K562 (cell line): Measurements from ENCODE around the gene PLCD1. TPM values are rescaled to one million over a fixed set of nuclear protein-coding genes. Genes with fewer than 3 reads are reported as not detected.

Experiments used
- E2F3 ChIP-seq: fragments of 250-450 bp; sonication (Bioruptor Pico); IDR thresholded peaks from 2 replicates; pipeline ENCODE4 v1.4.0; 2020; ENCODE audit warnings: mild to moderate bottlenecking
- EHMT2 ChIP-seq: fragments of 450-650 bp; IDR thresholded peaks from 2 replicates; pipeline ENCODE4 v1.6.1; 2018; ENCODE audit warnings: antibody characterized with exemption
- ILK ChIP-seq: fragments of 450-650 bp; IDR thresholded peaks from 2 replicates; pipeline ENCODE4 v1.6.1; 2016; ENCODE audit warnings: missing genetic modification characterization, low read depth, mild to moderate bottlenecking, missing compliant biosample characterization, moderate library complexity, borderline replicate concordance
- RBM34 ChIP-seq: fragments of 200-400 bp; formaldehyde crosslinking; IDR thresholded peaks from 2 replicates; pipeline ENCODE4 v1.6.1; 2018; ENCODE audit warnings: low read length, borderline replicate concordance; ENCODE audit not compliant: insufficient read depth
- TAF7 ChIP-seq: fragments of 450-650 bp; IDR thresholded peaks from 2 replicates; pipeline ENCODE4 v1.6.1; 2016; ENCODE audit warnings: missing genetic modification characterization, missing compliant biosample characterization
- ZBTB1 ChIP-seq: sonication (generic); formaldehyde crosslinking; IDR thresholded peaks from 2 replicates; pipeline ENCODE4 v1.8.1; 2023; ENCODE audit warnings: missing genetic modification reagents, low read depth, mild to moderate bottlenecking, borderline replicate concordance
- ZNF253 ChIP-seq: fragments of 250-450 bp; sonication (Bioruptor Pico); conservative IDR thresholded peaks from 2 replicates; pipeline ENCODE4 v1.6.1; 2021; ENCODE audit warnings: mild to moderate bottlenecking
- ZNF707 ChIP-seq: fragments of 250-450 bp; sonication (Bioruptor Pico); conservative IDR thresholded peaks from 2 replicates; pipeline ENCODE4 v1.8.0; 2022; ENCODE audit warnings: inconsistent platforms, mild to moderate bottlenecking, moderate library complexity
- ZZZ3 ChIP-seq: fragments of 450-650 bp; IDR thresholded peaks from 2 replicates; pipeline ENCODE4 v1.6.1; 2016; ENCODE audit warnings: antibody characterized with exemption, mild to moderate bottlenecking, moderate library complexity
- polyA plus RNA-seq, 8 experiments: library from polyadenylated mRNA; depleted of rRNA in 4 of 8; stranded (reverse) in 5 of 8; unstranded in 3 of 8; fragments of >200 nt; fragmentation: Nextera tagmentation in 2 of 8; fragmentation: Illumina TruSeq in 1 of 8; extraction: Ambion mirVana in 2 of 8; extraction: Trizol in 1 of 8; gene quantifications; 2 replicates each; pipeline versions ENCODE4 v1.2.1 to v1.2.3, GENCODE V29; 2011 to 2014; ENCODE audit warnings: inconsistent platforms in 1 of 8, missing spikeins in 1 of 8
- total RNA-seq, 7 experiments: library from RNA; depleted of rRNA in 6 of 7; stranded (reverse); fragments of >200 nt in 6 of 7; fragmentation: Illumina TruSeq in 2 of 7; extraction: Trizol in 2 of 7; gene quantifications; 2 replicates each; pipeline versions ENCODE4 v1.2.1 to v1.2.3, GENCODE V29; 2011 to 2021; ENCODE audit warnings: low replicate concordance in 1 of 7
- TF ChIP-seq, protein P1 (sequence below): sonication (generic); formaldehyde crosslinking; IDR thresholded peaks from 2 replicates; pipeline ENCODE4 v1.8.0; 2023; ENCODE audit warnings: missing genetic modification reagents, mild to moderate bottlenecking, borderline replicate concordance
- TF ChIP-seq, protein P2 (sequence below): IDR thresholded peaks from 2 replicates; pipeline ENCODE4 v1.6.1; 2016; ENCODE audit warnings: missing genetic modification characterization, missing compliant biosample characterization
- TF ChIP-seq, protein P3 (sequence below): fragments of 450-650 bp; IDR thresholded peaks from 2 replicates; pipeline ENCODE4 v1.6.1; 2016; ENCODE audit warnings: antibody characterized with exemption
- TF ChIP-seq, protein P4 (sequence below), 2 experiments: IDR thresholded peaks; 2 replicates each; pipeline ENCODE4 v1.6.1; 2012; ENCODE audit warnings: improper control_type of control experiment in 2 of 2, low read depth in 2 of 2, low read length in 2 of 2, borderline replicate concordance in 1 of 2

Gene PLCD1
- total and polyA plus RNA-seq, 9 of the 15 experiments (the other 6 are each of a cell fraction or from before 2014, with no cell fraction given), result 5.4 to 209 (median 116) TPM

DNA sequence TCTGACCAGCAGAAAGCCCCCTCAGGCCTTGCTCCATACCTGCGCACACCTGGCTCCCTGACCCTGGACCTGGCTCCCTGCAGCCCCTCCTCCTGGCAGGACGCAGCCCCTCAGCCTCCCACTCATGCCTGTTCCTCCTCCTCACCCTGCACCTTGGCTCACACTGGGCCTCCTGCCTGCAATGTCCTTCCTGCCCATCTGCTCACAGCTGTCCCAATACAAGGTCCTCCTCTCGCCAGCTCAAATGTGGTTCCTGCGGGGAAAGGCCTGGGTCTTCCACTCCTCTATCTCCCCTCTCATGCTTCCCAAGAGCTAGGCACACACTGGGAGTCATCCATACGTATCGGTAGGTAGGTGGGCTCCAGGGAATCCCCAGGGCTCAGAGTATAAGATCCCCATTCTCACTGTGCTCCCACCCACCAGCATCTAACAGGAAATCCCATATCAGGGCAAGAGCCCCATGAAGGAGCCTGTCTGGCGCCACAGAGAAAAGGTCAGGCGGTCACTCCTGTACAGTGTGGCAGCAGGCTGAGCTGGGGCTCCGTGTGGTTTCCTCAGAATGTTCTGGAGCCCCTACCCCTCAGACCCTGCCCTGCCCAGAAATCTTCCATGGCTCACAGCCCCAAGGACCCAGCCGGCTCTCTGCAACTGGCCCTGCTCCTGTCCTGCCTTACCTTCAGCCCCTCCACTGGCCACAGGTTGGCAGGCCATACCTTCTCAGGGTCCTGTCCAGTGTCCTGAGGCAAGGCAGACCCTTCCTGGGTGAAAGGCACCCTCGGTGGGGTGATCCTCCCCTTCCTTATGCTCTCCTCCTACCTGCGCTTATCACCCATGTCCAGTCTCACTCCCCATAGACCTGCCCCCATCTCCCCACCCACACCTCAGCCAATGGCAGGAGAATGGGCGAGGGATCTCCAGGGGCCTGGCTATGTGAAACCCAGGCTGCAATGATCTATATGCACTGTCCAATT is 10.9 kb downstream of the PLCD1 start (continued):
- TF ChIP-seq E2F3 (CRISPR knock-in tag) (no peak), ZZZ3 (no peak), ZBTB1 (no peak), ZNF253 (CRISPR knock-in tag) (no peak), TAF7 (tag) (no peak), ILK (tag) (no peak), EHMT2 (no peak), ZNF707 (CRISPR knock-in tag) (no peak), RBM34 (no peak)
- TF ChIP-seq, protein P1, sequence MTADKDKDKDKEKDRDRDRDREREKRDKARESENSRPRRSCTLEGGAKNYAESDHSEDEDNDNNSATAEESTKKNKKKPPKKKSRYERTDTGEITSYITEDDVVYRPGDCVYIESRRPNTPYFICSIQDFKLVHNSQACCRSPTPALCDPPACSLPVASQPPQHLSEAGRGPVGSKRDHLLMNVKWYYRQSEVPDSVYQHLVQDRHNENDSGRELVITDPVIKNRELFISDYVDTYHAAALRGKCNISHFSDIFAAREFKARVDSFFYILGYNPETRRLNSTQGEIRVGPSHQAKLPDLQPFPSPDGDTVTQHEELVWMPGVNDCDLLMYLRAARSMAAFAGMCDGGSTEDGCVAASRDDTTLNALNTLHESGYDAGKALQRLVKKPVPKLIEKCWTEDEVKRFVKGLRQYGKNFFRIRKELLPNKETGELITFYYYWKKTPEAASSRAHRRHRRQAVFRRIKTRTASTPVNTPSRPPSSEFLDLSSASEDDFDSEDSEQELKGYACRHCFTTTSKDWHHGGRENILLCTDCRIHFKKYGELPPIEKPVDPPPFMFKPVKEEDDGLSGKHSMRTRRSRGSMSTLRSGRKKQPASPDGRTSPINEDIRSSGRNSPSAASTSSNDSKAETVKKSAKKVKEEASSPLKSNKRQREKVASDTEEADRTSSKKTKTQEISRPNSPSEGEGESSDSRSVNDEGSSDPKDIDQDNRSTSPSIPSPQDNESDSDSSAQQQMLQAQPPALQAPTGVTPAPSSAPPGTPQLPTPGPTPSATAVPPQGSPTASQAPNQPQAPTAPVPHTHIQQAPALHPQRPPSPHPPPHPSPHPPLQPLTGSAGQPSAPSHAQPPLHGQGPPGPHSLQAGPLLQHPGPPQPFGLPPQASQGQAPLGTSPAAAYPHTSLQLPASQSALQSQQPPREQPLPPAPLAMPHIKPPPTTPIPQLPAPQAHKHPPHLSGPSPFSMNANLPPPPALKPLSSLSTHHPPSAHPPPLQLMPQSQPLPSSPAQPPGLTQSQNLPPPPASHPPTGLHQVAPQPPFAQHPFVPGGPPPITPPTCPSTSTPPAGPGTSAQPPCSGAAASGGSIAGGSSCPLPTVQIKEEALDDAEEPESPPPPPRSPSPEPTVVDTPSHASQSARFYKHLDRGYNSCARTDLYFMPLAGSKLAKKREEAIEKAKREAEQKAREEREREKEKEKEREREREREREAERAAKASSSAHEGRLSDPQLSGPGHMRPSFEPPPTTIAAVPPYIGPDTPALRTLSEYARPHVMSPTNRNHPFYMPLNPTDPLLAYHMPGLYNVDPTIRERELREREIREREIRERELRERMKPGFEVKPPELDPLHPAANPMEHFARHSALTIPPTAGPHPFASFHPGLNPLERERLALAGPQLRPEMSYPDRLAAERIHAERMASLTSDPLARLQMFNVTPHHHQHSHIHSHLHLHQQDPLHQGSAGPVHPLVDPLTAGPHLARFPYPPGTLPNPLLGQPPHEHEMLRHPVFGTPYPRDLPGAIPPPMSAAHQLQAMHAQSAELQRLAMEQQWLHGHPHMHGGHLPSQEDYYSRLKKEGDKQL (CRISPR knock-in tag), result no peak
- TF ChIP-seq, protein P2, sequence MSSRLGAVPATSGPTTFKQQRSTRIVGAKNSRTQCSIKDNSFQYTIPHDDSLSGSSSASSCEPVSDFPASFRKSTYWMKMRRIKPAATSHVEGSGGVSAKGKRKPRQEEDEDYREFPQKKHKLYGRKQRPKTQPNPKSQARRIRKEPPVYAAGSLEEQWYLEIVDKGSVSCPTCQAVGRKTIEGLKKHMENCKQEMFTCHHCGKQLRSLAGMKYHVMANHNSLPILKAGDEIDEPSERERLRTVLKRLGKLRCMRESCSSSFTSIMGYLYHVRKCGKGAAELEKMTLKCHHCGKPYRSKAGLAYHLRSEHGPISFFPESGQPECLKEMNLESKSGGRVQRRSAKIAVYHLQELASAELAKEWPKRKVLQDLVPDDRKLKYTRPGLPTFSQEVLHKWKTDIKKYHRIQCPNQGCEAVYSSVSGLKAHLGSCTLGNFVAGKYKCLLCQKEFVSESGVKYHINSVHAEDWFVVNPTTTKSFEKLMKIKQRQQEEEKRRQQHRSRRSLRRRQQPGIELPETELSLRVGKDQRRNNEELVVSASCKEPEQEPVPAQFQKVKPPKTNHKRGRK, result no peak
- TF ChIP-seq, protein P3, sequence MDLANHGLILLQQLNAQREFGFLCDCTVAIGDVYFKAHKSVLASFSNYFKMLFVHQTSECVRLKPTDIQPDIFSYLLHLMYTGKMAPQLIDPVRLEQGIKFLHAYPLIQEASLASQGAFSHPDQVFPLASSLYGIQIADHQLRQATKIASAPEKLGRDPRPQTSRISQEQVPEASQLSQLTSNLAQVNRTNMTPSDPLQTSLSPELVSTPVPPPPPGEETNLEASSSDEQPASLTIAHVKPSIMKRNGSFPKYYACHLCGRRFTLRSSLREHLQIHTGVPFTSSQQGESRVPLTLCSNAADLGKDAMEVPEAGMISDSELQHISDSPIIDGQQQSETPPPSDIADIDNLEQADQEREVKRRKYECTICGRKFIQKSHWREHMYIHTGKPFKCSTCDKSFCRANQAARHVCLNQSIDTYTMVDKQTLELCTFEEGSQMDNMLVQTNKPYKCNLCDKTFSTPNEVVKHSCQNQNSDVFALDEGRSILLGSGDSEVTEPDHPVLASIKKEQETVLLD, result peak; percentile 70; the same call in 1 of the 2 replicates
- TF ChIP-seq, protein P4, sequence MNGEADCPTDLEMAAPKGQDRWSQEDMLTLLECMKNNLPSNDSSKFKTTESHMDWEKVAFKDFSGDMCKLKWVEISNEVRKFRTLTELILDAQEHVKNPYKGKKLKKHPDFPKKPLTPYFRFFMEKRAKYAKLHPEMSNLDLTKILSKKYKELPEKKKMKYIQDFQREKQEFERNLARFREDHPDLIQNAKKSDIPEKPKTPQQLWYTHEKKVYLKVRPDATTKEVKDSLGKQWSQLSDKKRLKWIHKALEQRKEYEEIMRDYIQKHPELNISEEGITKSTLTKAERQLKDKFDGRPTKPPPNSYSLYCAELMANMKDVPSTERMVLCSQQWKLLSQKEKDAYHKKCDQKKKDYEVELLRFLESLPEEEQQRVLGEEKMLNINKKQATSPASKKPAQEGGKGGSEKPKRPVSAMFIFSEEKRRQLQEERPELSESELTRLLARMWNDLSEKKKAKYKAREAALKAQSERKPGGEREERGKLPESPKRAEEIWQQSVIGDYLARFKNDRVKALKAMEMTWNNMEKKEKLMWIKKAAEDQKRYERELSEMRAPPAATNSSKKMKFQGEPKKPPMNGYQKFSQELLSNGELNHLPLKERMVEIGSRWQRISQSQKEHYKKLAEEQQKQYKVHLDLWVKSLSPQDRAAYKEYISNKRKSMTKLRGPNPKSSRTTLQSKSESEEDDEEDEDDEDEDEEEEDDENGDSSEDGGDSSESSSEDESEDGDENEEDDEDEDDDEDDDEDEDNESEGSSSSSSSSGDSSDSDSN (IDR thresholded peaks at IDR 0.05; ENCODE audit: borderline replicate concordance in 1 of 2, low read depth in 2 of 2, low read length in 2 of 2), result peak in 1 of 2 experiments; percentile 41; a peak in 1 of 4 replicates
